Central memory CD8-positive, alpha-beta T cell (primary cell): ENCODE measurements around the gene NKX3-2.

Source experiments
- ATAC-seq: fragments of 150-1000 bp; cut with Tn5 transposase; replicated peaks from 2 replicates; pipeline ENCODE4 v1.10.0; 2022; ENCODE audit warnings: mild to moderate bottlenecking, moderate FRiP score, moderate number of reproducible peaks; ENCODE audit not compliant: poor library complexity, severe bottlenecking; ENCODE audit errors: extremely low read depth
- DNase-seq, 2 donors: peaks; one replicate each; pipeline ENCODE4 v3.0.0; 2021; ENCODE audit warnings: low spot score in 2 of 2
- H3K27ac Mint-ChIP-seq: one replicate; pipeline ENCODE4 v1.8.0; 2022; ENCODE audit warnings: low read depth, mild to moderate bottlenecking, moderate library complexity, mixed read lengths
- H3K27me3 Mint-ChIP-seq: one replicate; pipeline ENCODE4 v1.8.0; 2022; ENCODE audit warnings: mixed read lengths
- H3K36me3 Mint-ChIP-seq: one replicate; pipeline ENCODE4 v1.8.0; 2022; ENCODE audit warnings: mild to moderate bottlenecking, moderate library complexity, mixed read lengths; ENCODE audit not compliant: insufficient read depth
- H3K4me1 Mint-ChIP-seq: one replicate; pipeline ENCODE4 v1.8.0; 2022; ENCODE audit warnings: mixed read lengths
- H3K4me3 Mint-ChIP-seq: one replicate; pipeline ENCODE4 v1.8.0; 2022; ENCODE audit warnings: mild to moderate bottlenecking, moderate library complexity, mixed read lengths
- H3K9me3 Mint-ChIP-seq: one replicate; pipeline ENCODE4 v1.8.0; 2022; ENCODE audit warnings: mixed read lengths

NKX3-2 gene

DNA sequence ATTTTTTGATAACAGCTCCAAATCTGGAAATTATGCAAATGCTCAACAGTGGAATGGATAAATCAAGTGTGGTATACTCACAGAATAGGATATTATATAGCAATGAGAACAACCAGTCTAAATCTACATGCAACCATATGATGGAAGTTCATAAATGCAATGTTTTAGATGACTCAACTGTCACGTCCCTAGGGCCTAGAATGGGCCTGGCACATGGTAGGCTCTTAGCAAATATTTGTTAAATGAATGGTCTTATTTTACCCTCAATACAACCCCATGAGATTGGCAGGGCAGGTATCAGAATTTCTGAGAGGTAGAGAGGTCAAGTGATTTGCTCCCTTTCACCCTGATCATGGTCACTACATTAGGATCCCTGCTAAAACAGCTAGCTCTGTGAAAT is 14.6 kb upstream of the NKX3-2 start:
- no peak for DNase-seq
- no peaks in the 10 kb centered on the region for H3K4me1 Mint-ChIP-seq
- H3K27ac Mint-ChIP-seq = no peak overlapping the region
- no peaks in the 10 kb centered on the region for H3K36me3 Mint-ChIP-seq
- ATAC-seq = no peak
- H3K9me3 Mint-ChIP-seq = no peaks in the 10 kb centered on the region
- peaks cover 38% of the 10 kb centered on the region for H3K27me3 Mint-ChIP-seq
- no peak overlapping the region for H3K4me3 Mint-ChIP-seq

DNA sequence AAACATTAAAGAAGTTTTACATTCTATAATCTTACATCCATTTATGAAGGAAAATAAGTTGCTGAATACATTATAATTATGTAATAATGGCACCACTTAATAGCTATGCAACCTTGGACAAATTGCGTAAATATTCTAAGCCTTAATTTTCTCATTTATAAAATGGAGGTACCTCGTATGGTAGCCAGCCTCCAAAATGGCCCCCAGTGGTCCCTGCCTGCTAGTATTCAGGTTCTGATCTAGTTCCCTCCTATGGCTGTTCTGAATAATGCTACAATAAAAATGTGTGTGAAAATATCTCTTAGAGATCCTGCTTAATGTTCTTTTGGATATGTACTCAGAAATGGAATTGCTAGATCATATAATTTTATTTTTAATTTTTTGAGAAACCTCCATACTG is 11.0 kb upstream of the NKX3-2 start:
- Mint-ChIP-seq H3K4me3 (no peak overlapping the region), H3K27ac (no peak overlapping the region), H3K4me1 (no peaks in the 10 kb centered on the region), H3K36me3 (no peaks in the 10 kb centered on the region), H3K9me3 (no peaks in the 10 kb centered on the region), H3K27me3 (peaks cover 64% of the 10 kb centered on the region)
- no peak for ATAC-seq
- DNase-seq = no peak

DNA sequence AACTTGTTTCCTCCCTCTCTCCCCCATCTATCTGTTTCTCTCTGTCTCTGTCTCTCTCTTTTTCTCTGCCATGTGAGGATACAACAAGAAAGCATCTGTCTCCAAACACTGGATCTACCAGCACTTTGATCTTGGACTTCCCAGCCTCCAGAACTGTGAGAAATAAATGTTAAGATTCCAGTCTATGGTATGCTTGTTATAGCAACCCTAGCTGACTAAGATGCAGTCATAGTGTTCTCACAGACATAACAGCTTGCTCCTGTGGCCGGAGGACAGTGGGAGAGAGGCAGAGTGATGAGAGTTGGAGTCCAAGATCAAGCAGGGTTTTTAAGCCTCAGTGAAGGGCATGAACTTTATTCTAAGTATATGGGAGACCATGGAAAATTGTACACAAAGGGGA is 8.8 kb upstream of the NKX3-2 start:
- peaks cover 7% of the 10 kb centered on the region for H3K36me3 Mint-ChIP-seq
- ATAC-seq (no peak), DNase-seq (no peak)
- peaks cover 9% of the 10 kb centered on the region for H3K4me1 Mint-ChIP-seq
- H3K27ac Mint-ChIP-seq = no peak overlapping the region
- H3K27me3 Mint-ChIP-seq = peaks cover 70% of the 10 kb centered on the region
- H3K9me3 Mint-ChIP-seq = no peaks in the 10 kb centered on the region
- no peak overlapping the region for H3K4me3 Mint-ChIP-seq

DNA sequence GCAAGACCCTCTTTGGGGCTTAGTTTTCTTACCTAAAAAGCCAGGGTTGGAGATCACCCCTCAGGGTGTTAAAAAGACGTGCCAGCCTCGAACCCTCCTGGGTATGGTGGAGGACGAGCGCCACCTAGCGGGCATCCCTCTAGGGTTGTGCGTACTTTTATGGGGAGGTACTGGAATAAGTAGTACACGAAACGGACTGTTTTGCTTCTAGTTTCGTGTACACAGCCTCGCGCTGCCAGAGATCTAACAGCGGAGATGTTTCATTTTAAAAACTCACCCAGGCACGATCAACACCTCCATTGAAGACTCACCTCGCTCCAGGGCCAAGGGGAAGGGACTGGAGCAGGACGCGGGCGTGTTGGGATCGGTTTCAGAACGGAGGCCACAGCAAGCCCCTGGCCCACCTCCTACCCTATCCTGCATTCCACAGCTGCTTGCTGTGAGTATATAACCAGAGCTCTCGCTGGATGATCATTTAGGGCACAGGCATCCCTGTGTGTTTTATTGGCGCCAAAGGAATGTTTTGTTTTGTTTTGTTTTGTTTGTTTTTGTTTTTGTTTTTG is 4.8 kb upstream of the NKX3-2 start:
- ATAC-seq (peak; percentile 66), DNase-seq (peak; percentile 57 to 71)
- peaks cover 28% of the 10 kb centered on the region for H3K4me1 Mint-ChIP-seq
- peaks cover 23% of the 10 kb centered on the region for H3K36me3 Mint-ChIP-seq
- peak overlapping the region; percentile 77 for H3K4me3 Mint-ChIP-seq
- no peak overlapping the region for H3K27ac Mint-ChIP-seq
- H3K27me3 Mint-ChIP-seq = peaks cover 86% of the 10 kb centered on the region
- H3K9me3 Mint-ChIP-seq = no peaks in the 10 kb centered on the region

DNA sequence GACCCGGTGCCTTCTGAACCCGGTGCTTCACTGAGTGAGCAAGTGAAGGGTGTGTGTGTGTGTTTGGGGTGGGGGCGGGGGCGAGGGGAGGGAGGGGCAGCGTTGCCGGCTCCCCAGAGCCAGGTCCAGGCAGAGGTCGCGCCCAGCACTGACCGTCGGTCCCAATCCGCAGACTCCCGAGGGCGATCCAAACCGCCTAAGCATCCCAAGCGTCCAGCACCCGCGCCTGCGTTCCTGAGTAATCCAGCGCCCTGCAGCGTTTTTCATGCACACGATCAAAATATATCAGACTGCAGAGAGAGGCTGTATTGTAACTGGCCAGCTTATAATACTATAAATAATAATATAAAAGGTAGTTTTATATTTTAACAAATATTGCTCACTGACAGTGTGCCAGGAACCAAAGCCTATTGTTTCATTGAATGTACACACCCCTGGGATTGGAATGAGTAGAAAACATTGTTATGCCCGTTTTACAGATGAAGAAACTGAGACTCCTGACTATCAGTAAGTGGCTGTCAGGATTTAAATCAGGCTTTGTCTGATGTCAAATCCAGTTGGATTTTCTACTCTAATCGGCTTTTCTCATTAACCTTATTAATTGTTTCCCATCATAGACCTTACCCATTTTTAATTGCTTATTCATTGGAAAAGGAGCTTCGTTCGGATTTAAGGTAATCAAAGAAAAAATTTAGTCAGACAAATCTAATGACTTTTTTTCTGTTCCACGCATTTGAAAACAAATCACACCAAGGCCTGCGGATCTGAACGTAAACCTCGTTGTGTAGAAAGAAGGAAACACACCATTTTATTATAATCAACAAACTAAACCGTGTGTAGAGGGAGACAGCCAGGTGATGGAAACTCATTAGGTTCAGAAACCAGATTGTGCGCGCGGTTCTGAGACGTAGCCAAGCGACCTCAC is 4.0 kb upstream of the NKX3-2 start:
- ATAC-seq = no peak
- Mint-ChIP-seq H3K36me3 (peaks cover 24% of the 10 kb centered on the region), H3K4me3 (peak overlapping the region; percentile 77), H3K27ac (no peak overlapping the region), H3K9me3 (no peaks in the 10 kb centered on the region), H3K4me1 (peaks cover 28% of the 10 kb centered on the region), H3K27me3 (peaks cover 84% of the 10 kb centered on the region)
- DNase-seq = no peak

DNA sequence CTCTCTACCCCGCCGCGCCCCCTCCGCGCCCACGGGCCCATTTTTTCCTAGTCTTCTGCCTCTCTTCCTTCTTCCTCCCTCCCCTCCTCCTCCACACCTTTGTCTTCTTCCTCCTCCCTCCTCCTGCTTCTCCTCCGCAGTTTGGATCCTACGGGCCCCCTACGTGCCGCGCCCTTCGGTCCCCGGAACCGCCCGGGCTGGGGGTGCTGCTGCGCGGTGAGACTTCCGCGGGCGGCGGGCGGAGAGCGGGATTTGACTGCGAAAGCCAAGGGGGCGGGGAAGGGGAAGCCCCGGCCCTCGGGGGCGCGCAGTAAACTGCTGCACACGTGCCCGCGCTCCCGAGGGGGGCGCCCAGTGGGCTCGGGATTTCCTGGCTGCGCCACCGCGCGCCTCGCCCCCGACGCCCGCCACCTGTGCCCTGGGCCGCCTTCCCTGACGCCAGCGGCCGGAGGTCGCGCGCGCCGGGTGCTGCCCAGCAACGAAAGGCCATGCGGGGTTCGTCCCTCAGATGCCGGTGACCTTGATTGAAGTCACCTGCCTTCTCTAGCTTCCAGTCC is 3.3 kb upstream of the NKX3-2 start:
- DNase-seq (no peak), ATAC-seq (no peak)
- Mint-ChIP-seq H3K27ac (peak overlapping the region; percentile 62), H3K36me3 (peaks cover 25% of the 10 kb centered on the region), H3K4me3 (peak overlapping the region; percentile 77), H3K4me1 (peaks cover 28% of the 10 kb centered on the region), H3K27me3 (peaks cover 84% of the 10 kb centered on the region), H3K9me3 (no peaks in the 10 kb centered on the region)

DNA sequence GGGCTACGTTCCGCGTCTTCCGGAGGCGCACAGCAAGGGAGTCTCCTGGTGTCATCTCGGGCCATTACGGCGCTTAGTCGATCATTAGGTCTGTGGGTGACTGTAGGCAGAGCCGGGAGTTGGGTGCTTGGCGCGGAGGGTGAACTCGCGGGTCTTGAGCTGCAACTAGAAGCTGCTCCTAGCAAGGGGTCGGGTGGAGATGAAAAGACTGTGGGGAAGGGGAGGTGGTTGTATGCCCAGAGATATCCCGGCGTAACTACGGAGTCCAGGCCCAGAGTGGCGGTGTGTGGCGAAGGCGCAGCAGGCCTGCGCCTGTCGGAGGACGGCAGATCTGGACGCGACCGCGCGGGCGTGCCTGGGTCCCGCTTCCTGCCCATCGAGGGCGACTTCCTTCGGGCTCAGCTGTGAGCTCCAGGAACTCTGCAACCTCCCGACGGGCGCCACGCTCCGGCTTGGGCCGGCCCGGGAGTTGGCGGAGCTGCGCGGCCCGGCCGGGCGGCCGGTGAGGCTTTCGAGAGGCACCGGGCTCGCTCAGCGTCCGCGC is 2.7 kb upstream of the NKX3-2 start:
- H3K4me3 Mint-ChIP-seq = peak overlapping the region; percentile 77

DNA sequence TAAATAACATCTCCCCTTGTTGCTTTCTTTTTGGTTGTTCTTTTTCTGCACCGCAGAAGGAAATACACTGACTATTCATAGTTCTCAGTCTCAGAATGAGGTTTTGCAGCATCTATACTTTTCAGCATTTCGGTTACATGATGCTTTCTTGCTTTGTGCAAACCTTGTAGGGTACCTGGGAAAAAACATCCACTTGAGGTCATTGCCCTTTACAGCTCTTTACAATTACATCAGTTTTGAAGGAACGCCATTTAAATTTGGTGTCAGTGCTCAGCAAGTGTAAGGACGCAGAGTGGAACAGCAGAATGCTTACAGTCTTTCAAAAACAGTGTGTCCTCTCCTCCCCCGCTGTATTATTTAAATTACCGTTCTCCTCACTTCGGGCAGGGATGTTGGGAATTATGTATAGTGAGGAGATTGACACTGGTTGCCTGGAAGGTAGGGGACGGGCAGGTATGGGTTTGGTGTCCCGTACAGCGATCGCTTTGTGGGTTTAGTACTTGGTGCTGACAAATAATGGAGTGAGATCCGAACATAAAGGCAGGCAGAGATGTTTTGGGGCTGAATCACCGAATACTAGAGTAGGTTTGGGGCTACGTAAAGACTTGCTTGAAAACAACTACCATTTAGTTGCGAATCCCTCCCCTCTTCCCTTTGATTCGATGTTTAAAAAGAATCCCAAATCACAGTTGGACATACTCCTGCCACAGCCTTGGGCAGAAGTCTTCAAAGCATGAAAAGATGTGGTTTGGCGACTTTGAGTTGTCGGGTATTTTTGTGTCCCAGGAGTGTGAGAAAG is 2.0 kb upstream of the NKX3-2 start:
- Mint-ChIP-seq H3K27me3 (peaks cover 81% of the 10 kb centered on the region), H3K36me3 (peaks cover 25% of the 10 kb centered on the region), H3K27ac (peak overlapping the region; percentile 62), H3K4me1 (peaks cover 28% of the 10 kb centered on the region), H3K4me3 (peak overlapping the region; percentile 77), H3K9me3 (no peaks in the 10 kb centered on the region)
- ATAC-seq (no peak), DNase-seq (no peak)

More for the DNA sequence above, 2.7 kb upstream of the NKX3-2 start:
- Mint-ChIP-seq H3K9me3 (no peaks in the 10 kb centered on the region), H3K36me3 (peaks cover 25% of the 10 kb centered on the region), H3K27ac (peak overlapping the region; percentile 62), H3K27me3 (peaks cover 82% of the 10 kb centered on the region), H3K4me1 (peaks cover 28% of the 10 kb centered on the region)
- ATAC-seq (no peak), DNase-seq (no peak)

DNA sequence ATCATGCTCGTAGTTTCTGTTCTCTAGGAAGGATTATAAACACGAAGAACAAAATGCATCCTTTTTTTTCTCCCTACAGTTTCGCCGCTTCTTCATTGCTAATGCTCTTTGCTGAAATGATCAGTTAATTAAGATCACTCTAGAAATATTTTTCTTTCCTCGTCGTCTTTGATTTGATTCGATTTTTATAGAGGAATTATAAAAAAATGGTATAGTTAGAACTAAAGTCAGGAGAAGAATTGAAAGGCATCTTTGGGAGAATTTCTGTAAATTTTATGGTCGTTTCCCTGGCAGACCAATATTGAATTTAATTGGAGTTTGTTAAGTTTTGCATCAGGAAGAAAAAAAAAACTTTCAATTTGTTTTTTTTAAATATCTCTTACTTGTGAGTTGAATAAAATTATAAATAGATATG is 1.1 kb upstream of the NKX3-2 start:
- no peak for ATAC-seq
- Mint-ChIP-seq H3K4me3 (peak overlapping the region; percentile 77), H3K9me3 (no peaks in the 10 kb centered on the region), H3K4me1 (peaks cover 28% of the 10 kb centered on the region), H3K27me3 (peaks cover 81% of the 10 kb centered on the region), H3K36me3 (peaks cover 27% of the 10 kb centered on the region), H3K27ac (peak overlapping the region; percentile 10)
- no peak for DNase-seq

DNA sequence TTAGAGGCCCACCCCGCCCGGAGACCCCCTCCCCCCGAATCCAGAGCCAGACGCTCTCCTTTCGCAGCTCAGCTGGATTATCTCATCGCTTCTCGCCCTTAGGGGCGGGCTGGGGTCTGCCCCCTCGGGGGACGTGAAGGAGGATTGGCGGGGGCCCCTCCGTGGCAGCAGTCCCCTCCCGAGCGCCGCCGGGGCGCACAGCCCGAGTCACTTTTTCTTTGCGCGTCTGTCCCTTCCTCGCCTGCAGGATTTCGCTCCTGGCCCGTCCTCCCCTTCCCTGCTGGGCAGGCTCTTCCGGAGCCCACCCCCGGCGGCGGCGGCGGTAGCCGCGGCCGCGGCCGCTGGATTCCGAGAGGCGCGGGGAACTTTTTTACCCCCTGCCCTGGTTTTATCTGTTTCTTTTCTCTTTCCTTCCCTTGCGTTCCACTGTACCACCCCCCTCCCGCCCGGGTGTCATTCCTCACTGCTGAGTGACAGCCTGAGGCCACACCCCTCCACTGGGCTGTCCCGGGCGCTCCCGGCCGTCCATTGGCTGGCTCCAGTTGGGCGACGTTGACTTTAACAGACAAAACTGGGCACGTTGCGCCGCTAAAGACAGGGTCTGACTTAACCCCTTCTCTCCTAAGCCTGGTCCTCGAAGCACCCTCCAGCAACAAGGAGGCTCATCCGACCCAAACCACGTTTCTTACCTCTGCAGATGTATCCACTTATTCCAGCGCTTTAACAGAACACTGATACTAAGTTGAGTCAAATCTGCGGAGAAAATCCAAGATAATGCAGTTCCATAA is 492 bp upstream of the NKX3-2 start:
- Mint-ChIP-seq H3K36me3 (peaks cover 25% of the 10 kb centered on the region), H3K4me1 (peaks cover 28% of the 10 kb centered on the region), H3K4me3 (peak overlapping the region; percentile 77), H3K27ac (peak overlapping the region; percentile 10), H3K27me3 (peaks cover 82% of the 10 kb centered on the region), H3K9me3 (no peaks in the 10 kb centered on the region)
- ATAC-seq (no peak), DNase-seq (no peak)

DNA sequence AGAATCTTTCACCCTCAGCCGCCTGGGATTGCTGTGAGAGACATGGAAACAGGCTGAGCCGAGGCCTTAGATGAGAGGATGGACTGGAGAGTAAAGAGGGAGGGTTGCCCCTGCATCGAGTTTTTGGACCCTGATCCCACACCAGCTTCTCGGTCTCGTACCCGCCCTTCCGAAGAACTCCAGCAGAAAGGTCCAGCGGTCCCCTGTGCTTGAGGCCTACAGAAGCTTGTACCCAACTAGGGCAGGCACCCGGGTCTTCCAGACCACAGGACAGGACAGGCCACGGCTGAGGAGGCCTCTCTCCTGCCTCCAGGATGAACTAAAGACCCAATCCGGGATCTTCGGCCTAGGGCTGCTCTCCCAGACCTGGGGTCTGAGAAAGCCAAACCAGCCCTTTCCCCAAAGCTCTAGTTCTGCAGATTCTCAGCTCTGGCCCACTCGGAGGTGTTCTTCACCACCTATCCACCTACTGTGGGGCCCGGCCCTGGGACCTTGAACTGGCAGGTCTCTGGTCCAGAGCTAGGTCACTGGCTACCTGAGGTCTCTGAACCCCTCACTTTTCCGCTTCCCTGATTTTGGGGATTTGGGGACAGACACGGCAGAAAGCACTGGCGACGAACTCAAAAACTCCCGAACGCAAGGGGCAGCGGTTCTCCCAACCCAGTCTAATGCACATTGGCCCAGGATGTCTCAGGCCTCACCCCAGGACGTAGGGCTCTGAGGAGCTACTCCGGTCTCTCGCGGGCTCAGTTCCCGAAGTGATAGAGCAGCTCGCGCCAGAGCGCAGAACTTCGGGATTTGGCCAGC is 1.1 kb downstream of the NKX3-2 start:
- peaks cover 20% of the 10 kb centered on the region for H3K36me3 Mint-ChIP-seq
- H3K9me3 Mint-ChIP-seq = peaks cover 4% of the 10 kb centered on the region
- peaks cover 26% of the 10 kb centered on the region for H3K4me1 Mint-ChIP-seq
- DNase-seq = no peak
- ATAC-seq = no peak
- peak overlapping the region; percentile 33 for H3K4me3 Mint-ChIP-seq
- H3K27ac Mint-ChIP-seq = peak overlapping the region; percentile 30
- peaks cover 84% of the 10 kb centered on the region for H3K27me3 Mint-ChIP-seq
